ENCODE data around the gene CATSPER4. TPM values are rescaled to one million over a fixed set of nuclear protein-coding genes. Genes with fewer than 3 reads are reported as not detected.

CATSPER4 gene
- total RNA-seq, 1 experiment from 2014 or later = 0.35 TPM

GRCh38 chr1:26210147-26210870 lies 19.9 kb downstream of the CATSPER4 start:
- TF ChIP-seq TP53 (CRISPR knock-in tag; IDR thresholded peaks at IDR 0.05) (no peak), HMGA2 (CRISPR knock-in tag; IDR thresholded peaks at IDR 0.05) (no peak), EMX1 (CRISPR knock-in tag; IDR thresholded peaks at IDR 0.05) (no peak), ESRRA (CRISPR knock-in tag; IDR thresholded peaks at IDR 0.05; ENCODE audit: borderline replicate concordance) (no peak), ATF6 (CRISPR knock-in tag; IDR thresholded peaks at IDR 0.05) (no peak), NFE2L1 (CRISPR knock-in tag; IDR thresholded peaks at IDR 0.05) (no peak), HMGXB4 (CRISPR knock-in tag; IDR thresholded peaks at IDR 0.05) (no peak), SOX15 (CRISPR knock-in tag; IDR thresholded peaks at IDR 0.05) (no peak)
- TF ChIP-seq, protein P1, sequence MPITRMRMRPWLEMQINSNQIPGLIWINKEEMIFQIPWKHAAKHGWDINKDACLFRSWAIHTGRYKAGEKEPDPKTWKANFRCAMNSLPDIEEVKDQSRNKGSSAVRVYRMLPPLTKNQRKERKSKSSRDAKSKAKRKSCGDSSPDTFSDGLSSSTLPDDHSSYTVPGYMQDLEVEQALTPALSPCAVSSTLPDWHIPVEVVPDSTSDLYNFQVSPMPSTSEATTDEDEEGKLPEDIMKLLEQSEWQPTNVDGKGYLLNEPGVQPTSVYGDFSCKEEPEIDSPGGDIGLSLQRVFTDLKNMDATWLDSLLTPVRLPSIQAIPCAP (CRISPR knock-in tag; IDR thresholded peaks at IDR 0.05) = no peak
- TF ChIP-seq, protein P2, sequence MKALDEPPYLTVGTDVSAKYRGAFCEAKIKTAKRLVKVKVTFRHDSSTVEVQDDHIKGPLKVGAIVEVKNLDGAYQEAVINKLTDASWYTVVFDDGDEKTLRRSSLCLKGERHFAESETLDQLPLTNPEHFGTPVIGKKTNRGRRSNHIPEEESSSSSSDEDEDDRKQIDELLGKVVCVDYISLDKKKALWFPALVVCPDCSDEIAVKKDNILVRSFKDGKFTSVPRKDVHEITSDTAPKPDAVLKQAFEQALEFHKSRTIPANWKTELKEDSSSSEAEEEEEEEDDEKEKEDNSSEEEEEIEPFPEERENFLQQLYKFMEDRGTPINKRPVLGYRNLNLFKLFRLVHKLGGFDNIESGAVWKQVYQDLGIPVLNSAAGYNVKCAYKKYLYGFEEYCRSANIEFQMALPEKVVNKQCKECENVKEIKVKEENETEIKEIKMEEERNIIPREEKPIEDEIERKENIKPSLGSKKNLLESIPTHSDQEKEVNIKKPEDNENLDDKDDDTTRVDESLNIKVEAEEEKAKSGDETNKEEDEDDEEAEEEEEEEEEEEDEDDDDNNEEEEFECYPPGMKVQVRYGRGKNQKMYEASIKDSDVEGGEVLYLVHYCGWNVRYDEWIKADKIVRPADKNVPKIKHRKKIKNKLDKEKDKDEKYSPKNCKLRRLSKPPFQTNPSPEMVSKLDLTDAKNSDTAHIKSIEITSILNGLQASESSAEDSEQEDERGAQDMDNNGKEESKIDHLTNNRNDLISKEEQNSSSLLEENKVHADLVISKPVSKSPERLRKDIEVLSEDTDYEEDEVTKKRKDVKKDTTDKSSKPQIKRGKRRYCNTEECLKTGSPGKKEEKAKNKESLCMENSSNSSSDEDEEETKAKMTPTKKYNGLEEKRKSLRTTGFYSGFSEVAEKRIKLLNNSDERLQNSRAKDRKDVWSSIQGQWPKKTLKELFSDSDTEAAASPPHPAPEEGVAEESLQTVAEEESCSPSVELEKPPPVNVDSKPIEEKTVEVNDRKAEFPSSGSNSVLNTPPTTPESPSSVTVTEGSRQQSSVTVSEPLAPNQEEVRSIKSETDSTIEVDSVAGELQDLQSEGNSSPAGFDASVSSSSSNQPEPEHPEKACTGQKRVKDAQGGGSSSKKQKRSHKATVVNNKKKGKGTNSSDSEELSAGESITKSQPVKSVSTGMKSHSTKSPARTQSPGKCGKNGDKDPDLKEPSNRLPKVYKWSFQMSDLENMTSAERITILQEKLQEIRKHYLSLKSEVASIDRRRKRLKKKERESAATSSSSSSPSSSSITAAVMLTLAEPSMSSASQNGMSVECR (CRISPR knock-in tag; IDR thresholded peaks at IDR 0.05; ENCODE audit: borderline replicate concordance) = no peak
- TF ChIP-seq, protein P3, sequence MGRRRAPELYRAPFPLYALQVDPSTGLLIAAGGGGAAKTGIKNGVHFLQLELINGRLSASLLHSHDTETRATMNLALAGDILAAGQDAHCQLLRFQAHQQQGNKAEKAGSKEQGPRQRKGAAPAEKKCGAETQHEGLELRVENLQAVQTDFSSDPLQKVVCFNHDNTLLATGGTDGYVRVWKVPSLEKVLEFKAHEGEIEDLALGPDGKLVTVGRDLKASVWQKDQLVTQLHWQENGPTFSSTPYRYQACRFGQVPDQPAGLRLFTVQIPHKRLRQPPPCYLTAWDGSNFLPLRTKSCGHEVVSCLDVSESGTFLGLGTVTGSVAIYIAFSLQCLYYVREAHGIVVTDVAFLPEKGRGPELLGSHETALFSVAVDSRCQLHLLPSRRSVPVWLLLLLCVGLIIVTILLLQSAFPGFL (CRISPR knock-in tag; IDR thresholded peaks at IDR 0.05; ENCODE audit: borderline replicate concordance) = no peak
- ChIA-PET POLR2A (no interaction called here), CTCF (interaction anchor here (1.2 to 3.3 kb wide), 2 partner anchors 20 to 24 kb away, joined by 5 to 21 read pairs; partner anchors contain the start of genes CATSPER4 and CEP85)
- no peaks in the 10 kb centered on the region for H3K4me1 Mint-ChIP-seq
- no peaks in the 10 kb centered on the region for H3K27me3 Mint-ChIP-seq (ENCODE audit: low read depth)
- H3K9me3 Mint-ChIP-seq = no peaks in the 10 kb centered on the region
- no peak overlapping the region for H3K27ac Mint-ChIP-seq
- ATAC-seq (no peak), DNase-seq (ENCODE audit: low spot score) (no peak)
- H3K36me3 Mint-ChIP-seq = no peaks in the 10 kb centered on the region
- H3K4me3 Mint-ChIP-seq = no peak overlapping the region

- Mint-ChIP-seq H3K4me3 (no peak overlapping the region), H3K36me3 (no peaks in the 10 kb centered on the region), H3K4me1 (peaks cover 3% of the 10 kb centered on the region), H3K27me3 (ENCODE audit: low read depth) (no peaks in the 10 kb centered on the region), H3K27ac (no peak overlapping the region), H3K9me3 (no peaks in the 10 kb centered on the region)
- no peak for ATAC-seq
- CTCF ChIA-PET = interaction anchor here (1.0 to 1.5 kb wide), 3 partner anchors 23 to 109 kb away, joined by 3 to 6 read pairs (median 4); partner anchors contain the start of genes CATSPER4 and ZNF593
- POLR2A ChIA-PET = no interaction called here
- DNase-seq (ENCODE audit: low spot score) = no peak
- no peak for TF ChIP-seq ATF3 (CRISPR knock-in tag; conservative IDR thresholded peaks at IDR 0.05)
- TF ChIP-seq ATF6 (CRISPR knock-in tag; IDR thresholded peaks at IDR 0.05) = no peak
- no peak for TF ChIP-seq ZNF317 (CRISPR knock-in tag; IDR thresholded peaks at IDR 0.05; ENCODE audit: borderline replicate concordance, low read depth)
- 0 out of 2 replicates have a peak, but pooled peaks have one; percentile 29 for TF ChIP-seq ZNF121 (CRISPR knock-in tag; IDR thresholded peaks at IDR 0.05)
- no peak for TF ChIP-seq ZNF512 (CRISPR knock-in tag; IDR thresholded peaks at IDR 0.05; ENCODE audit: borderline replicate concordance)
- TF ChIP-seq, protein P4, sequence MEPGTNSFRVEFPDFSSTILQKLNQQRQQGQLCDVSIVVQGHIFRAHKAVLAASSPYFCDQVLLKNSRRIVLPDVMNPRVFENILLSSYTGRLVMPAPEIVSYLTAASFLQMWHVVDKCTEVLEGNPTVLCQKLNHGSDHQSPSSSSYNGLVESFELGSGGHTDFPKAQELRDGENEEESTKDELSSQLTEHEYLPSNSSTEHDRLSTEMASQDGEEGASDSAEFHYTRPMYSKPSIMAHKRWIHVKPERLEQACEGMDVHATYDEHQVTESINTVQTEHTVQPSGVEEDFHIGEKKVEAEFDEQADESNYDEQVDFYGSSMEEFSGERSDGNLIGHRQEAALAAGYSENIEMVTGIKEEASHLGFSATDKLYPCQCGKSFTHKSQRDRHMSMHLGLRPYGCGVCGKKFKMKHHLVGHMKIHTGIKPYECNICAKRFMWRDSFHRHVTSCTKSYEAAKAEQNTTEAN (CRISPR knock-in tag; IDR thresholded peaks at IDR 0.05) = no peak
- no peak for TF ChIP-seq SOX15 (CRISPR knock-in tag; IDR thresholded peaks at IDR 0.05)
These were observed 22.3 kb downstream of the CATSPER4 start for GRCh38 chr1:26212726-26213125.
